NOMO-1 (cell line): ENCODE results near the gene EXOC8.
A peak's percentile ranks its signal among the peaks of the same experiment; 100 is the strongest.
"Not testable (repeated sequence)": the region's sequence is repeated elsewhere in the genome, so short reads cannot be mapped to it uniquely, and the experiment has no call there.

ENCODE experiments used
- DNase-seq, 2 experiments: peaks; one replicate each; lab custom pipeline; 2025; ENCODE audit not compliant: unreplicated experiment in 2 of 2; lab: John Stamatoyannopoulos, UW

The EXOC8 gene

GRCh38 chr1:231354330-231355020 lies 16.8 kb upstream of the EXOC8 start:
- no peak for DNase-seq

GRCh38 chr1:231353086-231353485 lies 15.4 kb upstream of the EXOC8 start:
- DNase-seq: no peak

GRCh38 chr1:231351816-231352215 lies 14.2 kb upstream of the EXOC8 start:
- DNase-seq: no peak

- DNase-seq: not testable (repeated sequence)
Measured at GRCh38 chr1:231348856-231349255, 11.2 kb upstream of the EXOC8 start.

GRCh38 chr1:231348442-231348841 lies 10.8 kb upstream of the EXOC8 start:
- no peak for DNase-seq

GRCh38 chr1:231347961-231348360 lies 10.3 kb upstream of the EXOC8 start:
- DNase-seq: no peak

GRCh38 chr1:231340328-231341013 lies 2.8 kb upstream of the EXOC8 start:
- DNase-seq: no peak

- peak in 1 of 2 experiments; percentile 17 for DNase-seq
Measured at GRCh38 chr1:231338270-231339128, 847 bp upstream of the EXOC8 start, which contains the start of gene SPRTN. Gene SPRTN (plus strand): TSS chr1:231338293. CDS start chr1:231338384, 91 bp downstream.

GRCh38 chr1:231337043-231337471 lies 595 bp downstream of the EXOC8 start:
- DNase-seq: no peak

GRCh38 chr1:231335663-231336602 lies 1.7 kb downstream of the EXOC8 start:
- DNase-seq: peak in 1 of 2 experiments; percentile 7

GRCh38 chr1:231334952-231335351 lies 2.7 kb downstream of the EXOC8 start:
- DNase-seq: no peak

GRCh38 chr1:231334079-231334666 lies 3.5 kb downstream of the EXOC8 start:
- no peak for DNase-seq

- no peak for DNase-seq
Measured at GRCh38 chr1:231332761-231333160, 4.9 kb downstream of the EXOC8 start.

GRCh38 chr1:231329483-231329882 lies 8.2 kb downstream of the EXOC8 start:
- DNase-seq: no peak

- no peak for DNase-seq
Measured at GRCh38 chr1:231327617-231328016, 10.0 kb downstream of the EXOC8 start.

GRCh38 chr1:231326248-231326647 lies 11.4 kb downstream of the EXOC8 start:
- no peak for DNase-seq

- no peak for DNase-seq
Measured at GRCh38 chr1:231324660-231325059, 13.0 kb downstream of the EXOC8 start.

- no peak for DNase-seq
Measured at GRCh38 chr1:231322880-231323530, 14.6 kb downstream of the EXOC8 start.

- no peak for DNase-seq
Measured at GRCh38 chr1:231319080-231319479, 18.6 kb downstream of the EXOC8 start.
